HEK293T (cell line): Measurements from ENCODE around the gene NFE2L3.

Experiments used
- CTCF ChIA-PET: fragments of 350-600 bp; formaldehyde crosslinking; extraction: SDS; loops from one replicate; lab custom pipeline; 2021; ENCODE audit warnings: antibody characterized with exemption, inconsistent platforms; lab: Yijun Ruan, JAX
- POLR2A ChIA-PET: fragments of 350-600 bp; formaldehyde crosslinking; extraction: SDS; loops from one replicate; lab custom pipeline; 2020; ENCODE audit warnings: antibody characterized with exemption, inconsistent platforms; lab: Yijun Ruan, JAX
- DNase-seq: peaks from one replicate; pipeline ENCODE4 v3.0.0; 2012; ENCODE audit warnings: mixed read lengths; ENCODE audit errors: extremely low spot score
- ARNT ChIP-seq: fragments of 450-650 bp; IDR thresholded peaks from 2 replicates; pipeline ENCODE4 v1.6.1; 2017; ENCODE audit warnings: mild to moderate bottlenecking
- BHLHE40 ChIP-seq: fragments of 450-650 bp; IDR thresholded peaks from 2 replicates; pipeline ENCODE4 v1.6.1; 2016; ENCODE audit warnings: mild to moderate bottlenecking, moderate library complexity, borderline replicate concordance
- CTBP1 ChIP-seq: fragments of 450-650 bp; IDR thresholded peaks from 2 replicates; pipeline ENCODE4 v1.6.1; 2016; ENCODE audit warnings: borderline replicate concordance
- ELF4 ChIP-seq: fragments of 450-650 bp; IDR thresholded peaks from 2 replicates; pipeline ENCODE4 v1.6.1; 2017; ENCODE audit warnings: antibody characterized with exemption
- FOXA1 ChIP-seq: fragments of 450-650 bp; IDR thresholded peaks from 2 replicates; pipeline ENCODE4 v1.6.1; 2016; ENCODE audit warnings: mild to moderate bottlenecking
- FOXK2 ChIP-seq: fragments of 450-650 bp; IDR thresholded peaks from 2 replicates; pipeline ENCODE4 v1.6.1; 2016; ENCODE audit warnings: mild to moderate bottlenecking
- FOXM1 ChIP-seq: fragments of 450-650 bp; IDR thresholded peaks from 2 replicates; pipeline ENCODE4 v1.6.1; 2017; ENCODE audit warnings: mild to moderate bottlenecking, borderline replicate concordance
- L3MBTL2 ChIP-seq: fragments of 450-650 bp; conservative IDR thresholded peaks from 2 replicates; pipeline ENCODE4 v1.6.1; 2016; ENCODE audit warnings: mild to moderate bottlenecking
- NFRKB ChIP-seq: fragments of 450-650 bp; IDR thresholded peaks from 2 replicates; pipeline ENCODE4 v1.6.1; 2016; ENCODE audit warnings: mild to moderate bottlenecking, moderate library complexity
- PKNOX1 ChIP-seq: fragments of 450-650 bp; IDR thresholded peaks from 2 replicates; pipeline ENCODE4 v1.6.1; 2016
- SP1 ChIP-seq: fragments of 450-650 bp; IDR thresholded peaks from 2 replicates; pipeline ENCODE4 v1.6.1; 2017
- SUZ12 ChIP-seq: fragments of 450-650 bp; IDR thresholded peaks from 2 replicates; pipeline ENCODE4 v1.6.1; 2016; ENCODE audit warnings: mild to moderate bottlenecking
- TARDBP ChIP-seq: fragments of 450-650 bp; IDR thresholded peaks from 2 replicates; pipeline ENCODE4 v1.6.1; 2016
- ZNF384 ChIP-seq: fragments of 450-650 bp; IDR thresholded peaks from 2 replicates; pipeline ENCODE4 v1.6.1; 2016

NFE2L3 gene

GRCh38 chr7:26227987-26228386 lies 76.0 kb downstream of the NFE2L3 start:
- ChIA-PET CTCF (no interaction called here), POLR2A (no interaction called here)
- TF ChIP-seq FOXM1, result no peak
- no peak for TF ChIP-seq TARDBP
- TF ChIP-seq PKNOX1, result no peak
- TF ChIP-seq FOXA1, result no peak
- TF ChIP-seq ARNT, result no peak
- no peak for TF ChIP-seq CTBP1
- no peak for TF ChIP-seq ELF4
- no peak for TF ChIP-seq SP1
- TF ChIP-seq FOXK2, result no peak
- no peak for TF ChIP-seq SUZ12
- no peak for DNase-seq

- ChIA-PET POLR2A (no interaction called here), CTCF (interaction anchor here (0.8 kb wide), 1 partner anchor 506 kb away, joined by 3 read pairs; no protein-coding TSS in a partner anchor)
- TF ChIP-seq NFRKB, result no peak
- TF ChIP-seq ZNF384, result no peak
- TF ChIP-seq ARNT, result no peak
- TF ChIP-seq ELF4, result no peak
- TF ChIP-seq FOXM1, result no peak
- TF ChIP-seq CTBP1, result no peak
- TF ChIP-seq FOXK2, result no peak
- TF ChIP-seq BHLHE40, result no peak
- no peak for TF ChIP-seq L3MBTL2
- TF ChIP-seq FOXA1, result no peak
- DNase-seq, result no peak
These were observed 82.0 kb downstream of the NFE2L3 start for GRCh38 chr7:26233902-26234511.
